GM19351 (cell line): ENCODE data around the gene CXCL11.
"Not testable (repeated sequence)": the region's sequence is repeated elsewhere in the genome, so short reads cannot be mapped to it uniquely, and the experiment has no call there.

Experiments used
- ATAC-seq: cut with Tn5 transposase; IDR thresholded peaks from one replicate; pipeline ENCODE4 v1.9.1; 2021; ENCODE audit warnings: mild to moderate bottlenecking, moderate library complexity; ENCODE audit not compliant: unreplicated experiment

The CXCL11 gene

GRCh38 chr4:76035799-76036380, at the start of gene CXCL11:
Gene CXCL11, minus strand, starts transcription at chr4:76036070. Its CDS starts 83 bp downstream, at chr4:76035987.
- no peak for ATAC-seq

DNA sequence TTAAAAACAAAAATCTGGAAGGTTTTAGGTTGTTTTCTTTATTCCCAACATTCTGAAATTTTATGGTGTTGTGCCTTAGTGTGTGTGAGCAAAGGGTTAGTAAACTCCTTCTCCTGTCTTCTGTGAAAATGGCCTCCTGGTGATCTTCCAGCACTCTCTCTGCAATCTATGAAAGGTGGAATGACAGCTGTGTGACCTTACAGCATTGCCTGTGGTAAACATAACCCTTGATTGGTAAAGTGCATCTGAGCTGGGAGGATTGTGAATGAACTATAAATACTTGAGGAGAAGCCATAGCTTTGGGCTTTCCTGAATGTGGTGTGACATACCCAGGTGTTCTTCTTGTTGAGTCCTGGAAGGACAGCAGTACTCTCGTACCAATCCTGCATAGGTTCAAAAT, 48.7 kb upstream of the CXCL11 start:
- no peak for ATAC-seq

GRCh38 chr4:76083386-76083988, 47.6 kb upstream of the CXCL11 start:
- ATAC-seq, result no peak

- no peak for ATAC-seq
Observed at GRCh38 chr4:76078033-76078613, 42.3 kb upstream of the CXCL11 start.

DNA sequence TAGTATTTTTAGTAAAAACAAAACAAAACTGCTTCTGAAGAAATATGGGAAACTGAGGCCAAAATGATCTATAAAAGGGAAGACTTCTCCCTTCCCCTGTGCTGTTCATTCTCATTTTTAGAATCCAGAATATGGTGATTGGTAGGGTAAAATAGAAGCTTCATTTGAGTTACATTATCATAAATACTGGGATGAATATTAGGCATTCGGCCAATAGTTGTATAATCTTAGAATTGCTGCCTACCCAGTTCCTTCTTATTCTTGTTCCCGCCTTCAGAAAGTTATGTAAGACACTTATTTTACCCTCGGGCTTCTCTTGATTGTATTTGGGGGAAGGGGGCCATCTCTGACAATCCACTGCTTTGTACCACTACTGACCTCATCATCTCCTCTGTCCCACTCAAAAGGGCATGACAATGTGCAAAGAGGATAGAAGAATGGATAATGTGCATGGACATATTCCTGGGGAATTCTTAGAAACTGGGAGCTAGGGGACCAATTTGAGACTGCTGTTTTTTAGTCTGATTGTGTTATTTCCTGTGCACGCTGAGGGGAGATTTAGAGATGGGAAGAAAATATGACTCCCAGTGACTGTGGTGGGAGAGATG, 39.2 kb upstream of the CXCL11 start:
- ATAC-seq, result no peak

GRCh38 chr4:76074468-76074867, 38.6 kb upstream of the CXCL11 start, which contains the start of gene ART3:
Gene ART3, plus strand, starts transcription at chr4:76074709. Its CDS starts 1,181 bp downstream, at chr4:76075890.
- ATAC-seq, result no peak

GRCh38 chr4:76072760-76073159, 36.9 kb upstream of the CXCL11 start:
- no peak for ATAC-seq

- no peak for ATAC-seq
Observed at GRCh38 chr4:76067652-76068286, 31.9 kb upstream of the CXCL11 start.

DNA sequence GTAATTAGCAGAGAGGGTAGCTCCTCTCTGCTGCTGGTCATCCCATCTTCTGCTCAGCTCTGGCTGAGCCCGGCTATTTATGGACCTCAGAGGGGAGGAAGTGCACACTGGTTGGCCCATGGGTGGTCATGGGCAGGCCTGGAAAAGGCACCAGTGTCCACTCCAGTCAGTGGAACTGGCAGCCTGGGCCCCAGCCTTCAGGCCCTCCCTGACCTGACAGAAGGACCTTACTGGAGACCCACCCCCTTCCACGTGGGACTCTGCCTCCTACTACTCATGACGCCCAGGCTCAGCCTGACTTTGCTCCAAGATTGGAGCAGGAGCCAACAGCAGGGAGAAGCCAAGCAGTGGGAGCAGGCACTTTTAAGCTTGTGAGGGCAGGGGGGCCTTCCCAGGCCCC, 30.7 kb upstream of the CXCL11 start:
- ATAC-seq, result no peak

DNA sequence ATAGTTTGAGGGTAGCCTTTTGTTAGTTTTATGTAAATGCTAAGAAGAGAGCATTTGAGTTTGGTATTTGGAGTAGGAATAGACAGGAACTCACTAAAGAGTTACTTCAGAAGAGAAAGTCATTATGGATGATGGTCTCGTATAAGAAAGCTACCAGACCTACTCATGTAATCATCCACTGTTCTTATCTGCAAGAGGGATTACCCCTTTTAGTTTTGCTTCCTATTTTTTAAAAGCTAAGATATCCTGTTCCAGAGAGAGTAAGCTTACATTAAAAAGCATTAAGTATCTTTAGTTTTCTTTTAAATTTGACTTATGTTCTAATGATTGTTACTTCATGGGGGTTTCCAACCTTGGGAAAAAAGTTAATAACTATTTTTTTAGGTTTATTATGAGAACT, 26.1 kb upstream of the CXCL11 start:
- peak; percentile 68 for ATAC-seq

DNA sequence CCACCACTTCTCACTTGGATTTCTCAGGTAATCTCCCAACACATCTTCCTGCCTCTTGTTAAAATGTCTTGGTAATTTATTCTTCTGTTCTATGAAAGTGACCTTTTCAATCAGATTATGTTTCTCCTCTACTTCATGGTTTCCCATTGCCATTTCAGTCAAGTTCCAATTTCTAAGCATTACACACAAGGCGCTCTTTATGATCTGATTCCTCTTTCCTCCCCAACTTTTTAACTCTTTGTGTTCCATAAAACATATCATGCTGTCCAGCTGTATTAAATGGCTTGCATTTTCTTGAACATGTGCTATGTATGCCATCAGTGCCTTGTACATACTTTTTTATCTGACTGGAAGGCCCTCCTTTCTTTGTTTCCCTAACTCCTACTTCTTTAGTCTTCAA, 25.6 kb upstream of the CXCL11 start:
- no peak for ATAC-seq

DNA sequence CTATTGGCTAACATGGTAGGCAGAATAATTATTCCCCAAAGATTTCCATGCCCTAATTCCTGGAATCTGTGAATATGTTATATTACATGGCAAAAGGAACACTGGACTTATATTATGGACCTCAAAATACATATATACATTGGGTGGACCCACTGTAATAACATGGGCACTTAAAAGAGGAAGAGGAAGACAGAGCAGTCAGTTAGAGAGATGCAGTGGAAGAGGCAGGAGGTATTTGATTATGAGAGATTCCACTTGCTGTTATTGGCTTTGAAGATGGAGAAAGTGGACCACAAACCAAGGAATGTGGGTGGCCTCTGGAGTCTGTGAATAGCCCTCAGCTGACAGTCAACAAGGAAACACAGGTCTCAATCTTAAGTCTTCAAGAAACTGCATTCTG, 24.6 kb upstream of the CXCL11 start:
- ATAC-seq, result no peak

DNA sequence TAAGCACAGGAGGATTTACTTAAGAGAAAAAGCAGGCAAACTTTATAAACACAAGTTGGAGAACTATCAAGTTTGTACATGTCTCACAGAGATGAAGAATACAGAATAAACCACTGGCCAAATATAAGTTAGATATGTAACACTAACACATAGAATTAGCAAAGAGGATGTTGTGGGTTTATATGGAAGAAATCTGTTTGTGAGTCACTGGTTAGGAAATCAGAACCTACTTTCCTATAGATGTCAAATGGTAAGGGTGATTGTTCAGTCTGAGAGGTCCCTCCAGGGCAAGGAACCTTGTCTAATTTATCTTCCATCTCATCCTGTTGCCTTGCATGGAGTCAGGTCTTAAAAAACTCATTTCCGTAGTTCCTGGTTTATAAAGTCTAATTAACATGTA, 23.9 kb upstream of the CXCL11 start:
- ATAC-seq, result no peak

DNA sequence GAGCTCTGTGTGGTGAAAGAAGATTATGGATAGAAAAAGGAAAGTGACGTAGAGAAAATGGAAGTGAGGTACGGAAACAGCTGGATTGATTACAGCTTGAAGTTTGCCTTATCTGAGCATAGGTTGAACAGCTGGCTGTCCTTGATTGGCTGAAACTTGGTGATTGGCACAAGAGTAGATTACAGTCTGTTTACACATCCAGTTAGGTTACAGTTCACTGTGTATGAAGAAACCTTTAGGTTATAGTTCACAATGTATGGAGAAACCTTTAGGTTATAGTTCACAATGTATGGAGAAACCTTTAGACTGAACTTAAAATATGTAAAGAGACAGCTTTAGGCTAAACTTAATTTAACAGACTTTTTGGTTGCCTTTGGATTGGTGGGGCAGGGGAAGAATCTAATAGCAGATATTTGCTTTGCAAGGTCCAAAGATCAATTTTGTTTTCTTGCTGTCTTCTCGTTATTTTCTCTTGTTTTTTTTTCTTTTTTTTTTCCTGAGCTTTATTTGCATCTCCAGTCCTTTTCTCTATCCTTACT, 23.1 kb upstream of the CXCL11 start:
- ATAC-seq, result no peak

DNA sequence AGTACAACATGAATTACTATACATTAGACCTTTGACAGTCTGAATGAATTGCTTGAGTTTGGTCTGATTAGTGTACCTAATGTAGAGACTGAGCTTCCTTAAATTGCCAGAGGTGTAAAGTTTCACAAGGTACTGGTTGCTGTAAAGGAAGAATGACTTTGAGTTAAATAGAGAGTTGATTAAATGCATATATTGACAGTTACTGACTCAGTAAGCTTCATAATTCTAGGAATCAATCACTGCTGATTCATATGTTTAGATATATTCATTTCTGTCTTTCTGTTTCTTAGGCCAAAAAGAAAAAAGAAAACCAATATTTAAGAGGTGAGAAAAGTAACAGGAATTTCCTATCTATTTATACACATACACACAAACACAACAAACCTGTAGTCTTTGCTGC, 22.4 kb upstream of the CXCL11 start:
- ATAC-seq, result peak; percentile 49

DNA sequence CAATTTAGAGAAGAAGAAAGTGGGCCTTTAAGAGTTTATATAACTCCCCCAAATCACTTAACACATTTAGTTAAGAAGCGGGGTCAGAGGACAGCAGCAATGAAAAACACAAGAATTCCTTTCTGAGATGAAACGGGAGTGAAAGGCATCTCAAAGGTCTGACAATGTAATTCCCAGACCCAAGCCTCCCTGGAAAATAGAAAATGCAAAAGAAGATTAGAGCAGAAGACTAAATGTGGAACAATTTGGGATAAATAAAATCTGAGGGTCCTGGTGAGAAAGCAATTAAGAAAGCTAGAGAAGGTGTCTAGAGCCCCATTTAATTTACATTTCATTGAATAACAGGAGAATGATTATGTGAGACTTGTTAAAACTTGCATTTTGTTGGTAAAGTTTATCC, 19.6 kb upstream of the CXCL11 start:
- no peak for ATAC-seq

DNA sequence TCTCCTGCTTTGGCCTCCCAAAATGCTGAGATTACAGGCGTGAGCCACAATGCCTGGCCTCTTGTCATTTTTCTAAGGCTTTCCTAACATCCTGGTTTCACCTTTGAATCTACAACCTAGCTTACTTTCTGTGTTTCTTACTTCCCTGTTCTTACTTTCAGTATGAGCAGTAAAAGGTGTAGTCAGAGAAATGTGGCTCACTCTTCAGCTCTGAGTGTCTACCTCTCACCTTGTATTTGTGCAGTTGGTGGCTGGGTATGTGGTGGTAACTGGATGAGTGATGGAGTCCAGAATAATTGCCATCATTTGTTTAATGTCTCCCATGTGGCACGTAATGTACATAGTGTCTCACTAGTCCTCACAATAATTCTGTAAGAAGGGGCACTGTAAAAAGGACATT, 19.1 kb upstream of the CXCL11 start:
- peak; percentile 91 for ATAC-seq

- no peak for ATAC-seq
Observed at GRCh38 chr4:76053730-76054129, 17.9 kb upstream of the CXCL11 start.

DNA sequence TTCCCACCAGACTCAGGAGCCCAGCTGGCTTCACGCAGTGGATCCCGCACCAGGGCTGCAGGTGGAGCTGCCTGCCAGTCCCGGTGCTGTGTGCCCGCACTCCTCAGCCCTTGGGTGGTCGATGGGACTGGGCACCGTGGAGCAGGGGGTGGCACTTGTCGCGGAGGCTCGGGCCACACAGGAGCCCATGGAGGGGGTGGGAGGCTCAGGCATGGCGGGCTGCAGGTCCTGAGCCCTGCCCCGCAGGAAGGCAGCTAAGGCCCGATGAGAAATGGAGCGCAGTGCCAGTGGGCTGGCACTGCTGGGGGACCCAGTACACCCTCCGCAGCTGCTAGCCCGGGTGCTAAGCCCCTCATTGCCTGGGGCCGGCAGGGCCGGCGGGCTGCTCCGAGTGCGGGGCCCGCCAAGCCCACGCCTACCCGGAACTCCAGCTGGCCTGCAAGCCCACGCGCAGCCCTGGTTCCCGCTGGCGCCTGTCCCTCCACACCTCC, 14.7 kb upstream of the CXCL11 start:
- ATAC-seq, result not testable (repeated sequence)

GRCh38 chr4:76049860-76050416, 14.1 kb upstream of the CXCL11 start:
- not testable (repeated sequence) for ATAC-seq

DNA sequence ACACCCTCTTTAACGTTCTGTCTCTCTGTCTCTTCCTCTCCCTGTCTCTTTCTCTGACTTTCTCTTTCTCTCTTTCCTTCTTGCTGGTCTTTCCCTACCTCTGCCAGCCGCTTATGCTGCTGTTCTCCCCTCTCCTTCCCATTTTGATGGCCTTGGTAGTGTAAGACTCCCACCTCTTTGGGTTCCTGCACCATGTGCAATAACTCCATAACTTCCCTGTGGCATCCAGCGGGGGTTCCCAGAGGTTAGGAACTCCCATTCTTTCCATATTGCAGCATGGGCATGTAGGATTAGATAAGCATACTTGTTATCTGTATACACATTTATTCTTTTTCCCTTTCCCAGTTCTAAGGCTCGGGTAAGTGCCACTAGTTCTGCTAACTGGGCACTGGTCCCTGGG, 8.8 kb upstream of the CXCL11 start:
- ATAC-seq, result not testable (repeated sequence)
